ENCODE measurements around the gene PGC.

Gene PGC

DNA sequence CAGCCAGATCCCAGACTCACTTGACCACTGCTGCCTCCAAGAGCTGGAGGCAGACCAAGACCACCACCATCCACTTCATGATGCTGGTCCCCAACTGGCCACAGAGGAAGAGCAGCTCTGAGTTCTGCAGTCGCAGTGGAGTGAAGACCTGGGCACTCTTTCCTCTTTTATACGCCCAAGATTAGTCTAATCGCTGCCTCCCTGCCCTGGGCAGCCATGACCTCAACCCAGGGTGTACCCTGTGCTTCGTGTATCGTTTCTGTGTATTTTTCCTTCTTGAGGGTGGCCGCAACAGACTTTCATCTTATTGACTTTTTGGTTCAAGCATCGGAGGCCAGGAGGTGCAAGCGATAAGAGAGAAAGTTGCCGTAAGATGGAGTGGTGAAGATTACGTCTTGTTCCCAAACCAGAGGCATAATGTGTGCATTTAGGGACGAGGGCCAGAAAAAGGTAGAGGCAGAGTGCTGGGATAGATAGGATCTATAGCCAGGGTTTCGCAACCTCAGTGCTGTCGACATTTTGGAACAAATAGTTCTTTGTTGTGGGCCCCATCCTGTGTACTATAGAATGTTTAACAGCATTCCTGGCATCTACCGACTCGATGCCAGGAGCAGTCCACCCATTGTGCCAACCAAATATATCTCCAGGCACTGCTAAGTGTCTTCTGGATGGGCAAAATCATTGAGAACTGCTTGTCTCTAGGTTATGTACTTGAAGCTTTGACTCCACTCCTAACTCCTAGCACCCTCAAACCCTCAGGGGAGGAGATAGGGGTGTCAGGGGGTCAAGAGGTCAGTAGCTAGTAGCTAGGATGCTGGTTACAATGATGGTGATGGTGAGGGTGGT, at the start of gene PGC:
Gene PGC (minus strand): TSS at position 142 of the 846 bp plus-strand sequence. CDS start 63 bp downstream, at position 79.
- H3K27ac ChIP-seq (ENCODE audit: low read depth, low read length): no peak within 1 kb of the TSS
- no peak within 1 kb of the TSS for H3K9ac ChIP-seq (ENCODE audit: low read depth, low read length)
- no peaks in the 10 kb centered on the region for H3K4me1 ChIP-seq (ENCODE audit: control insufficient read depth, insufficient read depth, low read length)
- H3K36me3 ChIP-seq (ENCODE audit: control insufficient read depth, insufficient read depth, low read length): no peaks in the 10 kb centered on the region
- no peaks in the 10 kb centered on the region for H3K27me3 ChIP-seq (ENCODE audit: control insufficient read depth, insufficient read depth, low read length)
- no peaks in the 10 kb centered on the region for H3K9me3 ChIP-seq (ENCODE audit: control insufficient read depth, insufficient read depth, low read length)
- no peak within 1 kb of the TSS for H3K4me3 ChIP-seq (ENCODE audit: low read depth, low read length)

DNA sequence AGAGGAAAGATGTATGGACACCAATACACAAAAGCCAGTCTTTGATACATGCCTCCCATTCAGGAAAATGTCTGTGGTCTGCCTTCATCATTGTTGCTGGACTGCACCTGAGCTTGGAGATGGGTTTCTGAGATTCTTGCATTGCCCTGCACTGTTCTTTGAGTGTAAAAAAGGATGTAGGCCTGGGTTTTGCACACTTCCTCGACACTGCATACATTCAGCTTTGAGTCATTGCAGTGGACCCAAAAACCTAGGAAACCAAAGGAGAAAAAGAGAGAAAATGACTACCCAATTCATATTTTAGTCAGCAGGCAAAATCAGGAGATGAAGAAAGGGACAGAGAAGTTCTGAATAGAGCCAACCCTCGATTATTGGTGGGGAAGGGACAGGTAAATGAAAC, 49.3 kb upstream of the PGC start:
- H3K27ac ChIP-seq (ENCODE audit: low read depth, low read length): no peak overlapping the region
- H3K9me3 ChIP-seq (ENCODE audit: control insufficient read depth, insufficient read depth, low read length): no peaks in the 10 kb centered on the region
- H3K4me3 ChIP-seq (ENCODE audit: low read depth, low read length): no peak overlapping the region
- no peaks in the 10 kb centered on the region for H3K4me1 ChIP-seq (ENCODE audit: control insufficient read depth, insufficient read depth, low read length)
- no peaks in the 10 kb centered on the region for H3K27me3 ChIP-seq (ENCODE audit: control insufficient read depth, insufficient read depth, low read length)
- H3K36me3 ChIP-seq (ENCODE audit: control insufficient read depth, insufficient read depth, low read length): peaks cover 61% of the 10 kb centered on the region
- no peak overlapping the region for H3K9ac ChIP-seq (ENCODE audit: low read depth, low read length)

DNA sequence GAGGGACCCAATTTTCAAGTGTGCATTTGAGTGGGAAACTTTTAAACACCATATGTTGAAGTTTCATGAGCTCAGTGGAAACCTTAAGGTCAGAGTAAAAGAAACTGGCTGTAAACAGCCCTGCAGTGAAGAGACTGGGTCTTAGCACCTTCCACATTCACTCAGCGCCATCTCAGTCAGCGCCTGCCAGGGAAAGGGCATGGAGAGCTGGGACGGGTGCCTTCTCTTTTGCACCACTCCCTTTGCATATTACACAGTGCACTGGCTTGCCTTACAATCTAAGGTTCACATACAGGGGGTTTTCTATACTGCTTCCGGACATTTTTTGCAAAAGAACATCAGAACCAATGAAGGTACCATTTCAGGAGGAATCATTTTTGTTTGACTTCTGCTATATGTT, 44.8 kb upstream of the PGC start:
- H3K27me3 ChIP-seq (ENCODE audit: control insufficient read depth, insufficient read depth, low read length): no peaks in the 10 kb centered on the region
- H3K9me3 ChIP-seq (ENCODE audit: control insufficient read depth, insufficient read depth, low read length): no peaks in the 10 kb centered on the region; the same call in 1 of the 2 replicates
- no peaks in the 10 kb centered on the region for H3K4me1 ChIP-seq (ENCODE audit: control insufficient read depth, insufficient read depth, low read length)
- H3K36me3 ChIP-seq (ENCODE audit: control insufficient read depth, insufficient read depth, low read length): peaks cover 62% of the 10 kb centered on the region
- no peak overlapping the region for H3K9ac ChIP-seq (ENCODE audit: low read depth, low read length)
- no peak overlapping the region for H3K4me3 ChIP-seq (ENCODE audit: low read depth, low read length)
- H3K27ac ChIP-seq (ENCODE audit: low read depth, low read length): no peak overlapping the region

DNA sequence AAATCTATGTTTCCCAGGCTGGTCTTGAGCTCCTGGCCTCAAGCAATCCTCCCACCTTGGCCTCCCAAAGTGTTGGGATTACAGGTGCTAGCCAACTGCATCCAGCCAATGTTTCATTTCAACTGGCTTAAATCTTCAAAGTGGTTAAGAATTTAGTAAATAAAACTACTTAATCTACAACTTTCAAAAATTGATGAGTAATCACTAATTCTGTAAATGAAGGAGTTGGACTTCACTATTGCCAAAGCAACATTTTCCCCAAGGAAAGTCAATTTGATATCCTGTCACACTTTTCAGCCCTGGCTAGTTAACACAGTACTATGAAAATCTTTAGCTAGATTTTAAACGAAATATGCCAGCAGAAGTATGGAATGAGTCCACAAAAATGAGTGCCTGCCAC, 44.1 kb upstream of the PGC start:
- H3K27me3 ChIP-seq (ENCODE audit: control insufficient read depth, insufficient read depth, low read length): no peaks in the 10 kb centered on the region
- no peak overlapping the region for H3K27ac ChIP-seq (ENCODE audit: low read depth, low read length)
- H3K9me3 ChIP-seq (ENCODE audit: control insufficient read depth, insufficient read depth, low read length): no peaks in the 10 kb centered on the region; the same call in 1 of the 2 replicates
- H3K36me3 ChIP-seq (ENCODE audit: control insufficient read depth, insufficient read depth, low read length): peaks cover 58% of the 10 kb centered on the region
- H3K4me3 ChIP-seq (ENCODE audit: low read depth, low read length): no peak overlapping the region
- H3K4me1 ChIP-seq (ENCODE audit: control insufficient read depth, insufficient read depth, low read length): no peaks in the 10 kb centered on the region
- H3K9ac ChIP-seq (ENCODE audit: low read depth, low read length): no peak overlapping the region

DNA sequence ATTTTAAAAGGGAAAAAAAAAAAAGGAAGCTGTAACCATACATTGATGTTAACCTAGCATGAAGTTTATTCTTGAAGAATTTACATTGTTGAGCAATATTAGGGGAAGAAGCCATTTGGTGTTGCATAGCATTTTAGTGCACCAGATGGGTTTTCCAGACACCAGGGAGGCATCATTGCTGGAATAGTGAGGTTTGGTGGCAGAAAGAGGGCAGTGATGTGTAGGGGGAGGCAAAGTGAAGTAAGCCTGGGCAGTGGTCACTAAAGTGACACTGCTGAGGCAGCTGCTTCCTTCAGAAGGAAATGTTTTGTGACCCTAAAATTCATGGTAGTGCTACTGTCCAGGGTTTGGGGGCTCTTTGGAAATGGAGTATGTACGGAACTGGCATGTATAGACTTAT, 42.8 kb upstream of the PGC start:
- H3K27me3 ChIP-seq (ENCODE audit: control insufficient read depth, insufficient read depth, low read length): peaks cover 12% of the 10 kb centered on the region
- H3K4me1 ChIP-seq (ENCODE audit: control insufficient read depth, insufficient read depth, low read length): 0 out of 2 replicates have a peak, but pooled peaks cover 2% of the 10 kb centered on the region
- H3K27ac ChIP-seq (ENCODE audit: low read depth, low read length): no peak overlapping the region
- no peak overlapping the region for H3K9ac ChIP-seq (ENCODE audit: low read depth, low read length)
- H3K9me3 ChIP-seq (ENCODE audit: control insufficient read depth, insufficient read depth, low read length): no peaks in the 10 kb centered on the region; the same call in 1 of the 2 replicates
- no peak overlapping the region for H3K4me3 ChIP-seq (ENCODE audit: low read depth, low read length)
- H3K36me3 ChIP-seq (ENCODE audit: control insufficient read depth, insufficient read depth, low read length): peaks cover 47% of the 10 kb centered on the region

DNA sequence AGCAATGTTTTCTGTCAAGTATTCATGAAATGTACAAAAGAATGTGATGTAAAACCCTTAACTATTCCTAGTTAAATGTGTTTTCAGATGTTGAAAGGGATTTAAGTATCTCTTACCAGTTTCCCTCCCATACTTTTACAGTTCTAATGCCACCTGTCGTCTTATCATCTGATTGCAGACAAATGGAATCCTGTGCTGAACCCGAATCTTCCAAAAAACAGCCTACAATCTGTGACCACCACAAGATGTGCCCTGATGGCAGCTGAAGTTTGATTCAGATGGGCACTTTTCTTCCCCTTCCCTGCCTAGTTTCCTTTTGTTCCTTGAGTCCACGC, 42.2 kb upstream of the PGC start:
- peaks cover 41% of the 10 kb centered on the region for H3K36me3 ChIP-seq (ENCODE audit: control insufficient read depth, insufficient read depth, low read length)
- H3K4me1 ChIP-seq (ENCODE audit: control insufficient read depth, insufficient read depth, low read length): 0 out of 2 replicates have a peak, but pooled peaks cover 6% of the 10 kb centered on the region
- no peak overlapping the region for H3K4me3 ChIP-seq (ENCODE audit: low read depth, low read length)
- no peaks in the 10 kb centered on the region; the same call in 1 of the 2 replicates for H3K9me3 ChIP-seq (ENCODE audit: control insufficient read depth, insufficient read depth, low read length)
- peaks cover 19% of the 10 kb centered on the region for H3K27me3 ChIP-seq (ENCODE audit: control insufficient read depth, insufficient read depth, low read length)
- H3K9ac ChIP-seq (ENCODE audit: low read depth, low read length): no peak overlapping the region
- no peak overlapping the region for H3K27ac ChIP-seq (ENCODE audit: low read depth, low read length)

DNA sequence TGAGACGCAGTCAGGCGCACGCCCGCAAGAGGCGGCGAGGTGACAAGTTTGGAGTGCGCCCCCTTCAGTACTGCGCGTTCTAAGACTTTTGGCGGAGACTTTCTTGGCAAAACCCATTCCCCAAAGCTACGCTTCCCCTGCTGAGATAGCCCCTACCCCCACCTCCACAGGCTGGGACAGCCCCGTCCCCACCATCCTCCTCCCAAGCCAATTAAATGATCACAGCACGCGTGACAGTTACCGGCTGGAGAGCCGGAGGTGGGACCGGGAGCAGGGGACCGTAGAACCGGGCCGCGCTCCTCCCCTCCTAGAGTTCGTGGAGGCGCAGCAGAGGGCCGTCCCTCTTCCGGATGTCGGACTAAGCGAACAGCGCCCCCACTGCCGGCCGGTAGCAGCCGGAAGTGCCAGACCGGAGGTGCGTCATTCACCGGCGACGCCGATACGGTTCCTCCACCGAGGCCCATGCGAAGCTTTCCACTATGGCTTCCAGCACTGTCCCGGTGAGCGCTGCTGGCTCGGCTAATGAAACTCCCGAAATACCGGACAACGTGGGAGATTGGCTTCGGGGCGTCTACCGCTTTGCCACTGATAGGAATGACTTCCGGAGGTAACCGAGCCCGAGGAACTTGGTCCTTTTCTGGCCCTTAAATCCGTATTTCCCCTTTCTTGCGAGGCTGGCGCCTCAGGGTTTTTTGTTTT, 40.2 kb upstream of the PGC start, which contains the start of gene TOMM6:
Gene TOMM6 (plus strand): TSS at position 476 of the 699 bp plus-strand sequence. CDS start 4 bp downstream, at position 480.
- no peaks in the 10 kb centered on the region; the same call in 1 of the 2 replicates for H3K9me3 ChIP-seq (ENCODE audit: control insufficient read depth, insufficient read depth, low read length)

DNA sequence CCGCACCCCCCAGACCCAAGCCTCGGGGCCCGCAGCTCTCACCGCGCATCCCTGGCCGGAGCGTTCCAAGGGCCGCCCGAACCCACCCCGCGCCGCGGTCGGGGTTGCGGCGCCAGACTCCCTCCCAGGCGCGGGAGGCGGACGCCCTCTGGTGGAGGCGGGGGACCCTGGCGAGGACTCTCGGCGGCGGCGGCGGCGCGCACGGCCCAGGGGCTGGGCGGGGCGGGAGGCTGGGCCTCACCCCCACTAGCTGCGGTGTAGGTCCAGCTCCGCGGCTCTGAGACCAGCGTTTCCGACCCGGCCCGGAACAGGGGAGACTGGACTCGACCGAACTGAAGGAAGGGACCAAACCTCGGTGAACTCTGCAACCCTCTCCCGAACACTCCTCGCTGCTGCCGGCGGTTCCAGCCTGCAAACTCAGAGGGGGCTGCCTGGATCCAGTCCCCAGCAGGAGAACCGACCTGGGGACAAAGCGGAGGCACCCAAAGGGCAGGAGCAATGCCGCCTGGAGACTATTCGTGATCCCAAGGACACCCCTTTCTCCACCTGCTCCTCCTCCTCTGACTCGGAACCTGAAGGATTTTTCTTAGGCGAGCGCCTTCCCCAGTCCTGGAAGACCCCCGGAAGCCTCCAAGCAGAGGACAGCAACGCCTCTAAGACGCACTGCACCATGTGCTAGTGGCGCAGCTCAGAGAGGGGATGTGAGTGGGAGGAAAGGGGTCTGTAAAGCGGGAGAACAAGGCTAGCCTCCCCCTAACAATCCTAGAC, 39.4 kb upstream of the PGC start:
- Histone ChIP-seq H3K36me3 (ENCODE audit: control insufficient read depth, insufficient read depth, low read length) (peaks cover 29% of the 10 kb centered on the region), H3K4me3 (ENCODE audit: low read depth, low read length) (peak overlapping the region; percentile 86), H3K9ac (ENCODE audit: low read depth, low read length) (0 out of 2 replicates have a peak overlapping the region, but pooled peaks have one; percentile 1), H3K9me3 (ENCODE audit: control insufficient read depth, insufficient read depth, low read length) (no peaks in the 10 kb centered on the region; the same call in 1 of the 2 replicates), H3K27me3 (ENCODE audit: control insufficient read depth, insufficient read depth, low read length) (peaks cover 42% of the 10 kb centered on the region), H3K27ac (ENCODE audit: low read depth, low read length) (peak overlapping the region; percentile 80), H3K4me1 (ENCODE audit: control insufficient read depth, insufficient read depth, low read length) (0 out of 2 replicates have a peak, but pooled peaks cover 6% of the 10 kb centered on the region)

More for the DNA sequence above, 40.2 kb upstream of the PGC start, which contains the start of gene TOMM6:
- peak within 1 kb of the TSS; percentile 91 for H3K9ac ChIP-seq (ENCODE audit: low read depth, low read length)
- H3K27me3 ChIP-seq (ENCODE audit: control insufficient read depth, insufficient read depth, low read length): peaks cover 38% of the 10 kb centered on the region
- H3K4me3 ChIP-seq (ENCODE audit: low read depth, low read length): peak within 1 kb of the TSS; percentile 86
- 0 out of 2 replicates have a peak, but pooled peaks cover 6% of the 10 kb centered on the region for H3K4me1 ChIP-seq (ENCODE audit: control insufficient read depth, insufficient read depth, low read length)
- H3K27ac ChIP-seq (ENCODE audit: low read depth, low read length): peak within 1 kb of the TSS; percentile 91
- H3K36me3 ChIP-seq (ENCODE audit: control insufficient read depth, insufficient read depth, low read length): peaks cover 36% of the 10 kb centered on the region

DNA sequence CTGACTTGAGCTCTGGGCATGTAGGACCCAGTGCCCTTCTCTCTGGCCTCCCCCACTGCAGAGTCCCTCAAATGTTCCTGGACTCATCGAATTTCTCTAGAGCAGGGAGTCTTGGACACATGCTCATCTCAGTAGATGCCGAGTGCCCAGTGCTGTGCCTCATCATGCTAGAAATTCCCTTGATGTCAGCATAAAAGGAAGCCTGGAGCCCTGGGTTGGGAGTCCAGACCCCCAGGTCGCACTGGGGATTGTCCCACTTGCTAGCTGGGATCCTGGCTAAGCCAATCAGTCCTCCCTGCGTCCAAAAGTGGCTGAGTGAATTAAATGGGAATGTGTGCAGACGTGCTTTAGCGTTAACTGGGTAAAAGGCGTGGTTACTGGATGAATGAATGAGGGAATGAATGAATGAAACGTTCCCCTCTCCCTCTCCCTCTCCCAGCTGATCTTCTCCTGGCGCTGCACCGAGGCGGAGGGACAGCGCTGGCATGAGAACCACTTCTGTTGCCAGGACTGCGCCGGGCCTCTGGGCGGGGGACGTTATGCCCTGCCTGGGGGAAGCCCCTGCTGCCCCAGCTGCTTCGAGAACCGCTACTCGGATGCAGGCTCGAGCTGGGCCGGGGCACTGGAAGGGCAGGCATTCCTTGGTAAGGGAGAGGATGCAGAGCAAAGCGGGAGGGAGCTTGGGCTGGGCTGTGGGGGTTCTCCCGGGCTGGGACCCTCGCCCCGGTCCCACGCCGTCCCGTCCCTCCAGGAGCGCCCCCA, 38.7 kb upstream of the PGC start:
- Histone ChIP-seq H3K9me3 (ENCODE audit: control insufficient read depth, insufficient read depth, low read length) (no peaks in the 10 kb centered on the region; the same call in 1 of the 2 replicates), H3K4me1 (ENCODE audit: control insufficient read depth, insufficient read depth, low read length) (0 out of 2 replicates have a peak, but pooled peaks cover 11% of the 10 kb centered on the region), H3K4me3 (ENCODE audit: low read depth, low read length) (peak overlapping the region; percentile 86), H3K27ac (ENCODE audit: low read depth, low read length) (no peak overlapping the region), H3K9ac (ENCODE audit: low read depth, low read length) (no peak overlapping the region), H3K36me3 (ENCODE audit: control insufficient read depth, insufficient read depth, low read length) (peaks cover 21% of the 10 kb centered on the region), H3K27me3 (ENCODE audit: control insufficient read depth, insufficient read depth, low read length) (peaks cover 49% of the 10 kb centered on the region)

DNA sequence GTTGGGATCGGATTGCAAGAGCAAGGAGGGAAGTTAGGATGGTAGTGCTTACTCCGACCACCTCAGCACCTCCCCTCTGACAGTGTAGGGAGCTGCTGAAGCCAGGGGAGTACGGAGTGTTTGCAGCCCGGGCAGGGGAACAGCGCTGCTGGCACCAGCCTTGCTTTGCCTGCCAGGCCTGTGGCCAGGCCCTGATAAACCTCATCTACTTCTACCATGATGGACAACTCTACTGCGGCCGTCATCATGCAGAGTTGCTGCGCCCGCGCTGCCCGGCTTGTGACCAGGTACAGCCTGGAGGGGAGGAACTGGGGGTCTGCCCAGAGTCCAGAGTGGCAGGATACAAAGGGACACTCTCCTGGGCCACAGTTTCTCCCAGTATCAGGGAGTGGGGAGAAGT, 38.1 kb upstream of the PGC start:
- H3K4me1 ChIP-seq (ENCODE audit: control insufficient read depth, insufficient read depth, low read length): 0 out of 2 replicates have a peak, but pooled peaks cover 11% of the 10 kb centered on the region
- H3K27ac ChIP-seq (ENCODE audit: low read depth, low read length): no peak overlapping the region
- no peaks in the 10 kb centered on the region; the same call in 1 of the 2 replicates for H3K9me3 ChIP-seq (ENCODE audit: control insufficient read depth, insufficient read depth, low read length)
- peaks cover 15% of the 10 kb centered on the region for H3K36me3 ChIP-seq (ENCODE audit: control insufficient read depth, insufficient read depth, low read length)
- H3K27me3 ChIP-seq (ENCODE audit: control insufficient read depth, insufficient read depth, low read length): peaks cover 49% of the 10 kb centered on the region
- H3K9ac ChIP-seq (ENCODE audit: low read depth, low read length): no peak overlapping the region
- no peak overlapping the region for H3K4me3 ChIP-seq (ENCODE audit: low read depth, low read length)

All from HUES48 (cell line).